GM18511 (cell line): Measurements from ENCODE around the gene IGF2.
"Not testable (repeated sequence)": the region's sequence is repeated elsewhere in the genome, so short reads cannot be mapped to it uniquely, and the experiment has no call there.

Experiments used
- ATAC-seq: cut with Tn5 transposase; IDR thresholded peaks from one replicate; pipeline ENCODE4 v1.9.1; 2021; ENCODE audit warnings: mild to moderate bottlenecking, moderate library complexity; ENCODE audit not compliant: unreplicated experiment

IGF2 gene, protein sequence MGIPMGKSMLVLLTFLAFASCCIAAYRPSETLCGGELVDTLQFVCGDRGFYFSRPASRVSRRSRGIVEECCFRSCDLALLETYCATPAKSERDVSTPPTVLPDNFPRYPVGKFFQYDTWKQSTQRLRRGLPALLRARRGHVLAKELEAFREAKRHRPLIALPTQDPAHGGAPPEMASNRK

GRCh38 chr11:2139123-2139521 lies at the start of gene IGF2:
IGF2 (minus strand) TSS chr11:2139389; CDS start chr11:2135523, 3,866 bp downstream.
- no peak for ATAC-seq

DNA sequence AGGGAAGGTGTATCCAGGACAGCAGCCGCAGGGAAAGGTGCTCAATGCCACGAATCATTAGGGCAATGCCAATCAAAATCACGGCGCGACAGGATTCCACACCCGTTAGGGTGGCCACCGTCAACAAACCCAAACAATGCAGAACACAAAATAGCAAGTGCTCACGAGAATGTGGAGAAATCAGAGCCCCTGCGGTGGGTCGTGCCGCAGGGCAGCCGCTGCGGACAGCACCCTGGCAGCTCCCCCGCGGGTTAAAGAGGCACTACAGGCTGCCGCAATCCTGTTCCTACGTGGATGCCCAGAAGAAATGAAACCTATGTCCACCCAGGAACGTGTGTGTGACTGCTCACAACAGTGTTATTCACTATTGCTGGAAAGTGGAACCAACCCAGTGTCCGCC lies 49.6 kb upstream of the IGF2 start:
- ATAC-seq, result no peak

DNA sequence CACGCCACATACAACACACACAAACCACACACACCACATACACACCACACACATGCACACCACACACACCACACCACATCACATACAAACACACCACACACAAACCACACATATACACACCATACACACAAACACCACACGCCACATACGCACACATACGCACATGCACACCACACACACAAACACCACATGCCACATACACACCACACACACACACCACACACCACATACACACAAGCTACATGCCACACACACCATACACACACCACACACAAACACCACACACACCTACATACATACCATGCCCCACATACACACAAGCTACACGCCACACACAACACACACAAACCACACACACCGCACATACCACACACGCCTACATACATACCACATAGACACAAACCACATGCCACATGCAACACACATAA lies 48.1 kb upstream of the IGF2 start:
- no peak for ATAC-seq

- ATAC-seq, result no peak
Observed at GRCh38 chr11:2186669-2187279, 47.6 kb upstream of the IGF2 start.

- ATAC-seq, result no peak
Observed at GRCh38 chr11:2185324-2186085, 46.3 kb upstream of the IGF2 start.

- no peak for ATAC-seq
Observed at GRCh38 chr11:2182692-2183474, 43.7 kb upstream of the IGF2 start.

- ATAC-seq, result no peak
Observed at GRCh38 chr11:2182075-2182474, 42.9 kb upstream of the IGF2 start.

GRCh38 chr11:2180789-2181370 lies 41.7 kb upstream of the IGF2 start:
- no peak for ATAC-seq

- ATAC-seq, result no peak
Observed at GRCh38 chr11:2180347-2180746, 41.2 kb upstream of the IGF2 start.

GRCh38 chr11:2179516-2179915 lies 40.3 kb upstream of the IGF2 start:
- no peak for ATAC-seq

DNA sequence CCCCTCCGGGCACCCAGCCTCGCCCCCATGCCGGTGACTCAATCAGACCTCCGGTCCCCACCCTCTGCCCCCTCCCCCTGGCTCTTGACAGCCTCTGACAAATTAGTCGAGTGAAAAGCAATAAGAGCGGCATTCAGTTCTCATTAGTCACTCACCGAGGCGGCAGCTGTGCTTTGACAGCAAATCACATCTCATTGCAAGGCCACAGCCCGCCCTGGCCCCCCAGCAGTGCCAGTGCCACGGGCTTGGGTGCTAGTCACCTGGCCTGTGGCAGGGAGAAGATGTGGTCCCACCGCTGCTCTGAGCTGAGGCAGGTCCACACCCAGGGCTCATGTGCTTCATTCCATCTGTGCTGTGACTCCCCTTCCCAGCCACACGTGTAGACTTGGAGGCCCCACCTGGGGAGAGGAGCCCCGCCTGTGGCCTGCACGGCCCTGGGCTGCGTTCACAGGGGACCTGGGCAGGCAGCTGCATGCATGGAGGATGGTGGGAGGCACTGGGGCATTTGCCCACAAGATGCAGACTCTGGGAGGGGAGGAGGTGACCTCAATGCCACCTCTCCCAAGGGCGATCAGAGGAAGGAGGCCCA lies 39.8 kb upstream of the IGF2 start:
- ATAC-seq, result no peak

DNA sequence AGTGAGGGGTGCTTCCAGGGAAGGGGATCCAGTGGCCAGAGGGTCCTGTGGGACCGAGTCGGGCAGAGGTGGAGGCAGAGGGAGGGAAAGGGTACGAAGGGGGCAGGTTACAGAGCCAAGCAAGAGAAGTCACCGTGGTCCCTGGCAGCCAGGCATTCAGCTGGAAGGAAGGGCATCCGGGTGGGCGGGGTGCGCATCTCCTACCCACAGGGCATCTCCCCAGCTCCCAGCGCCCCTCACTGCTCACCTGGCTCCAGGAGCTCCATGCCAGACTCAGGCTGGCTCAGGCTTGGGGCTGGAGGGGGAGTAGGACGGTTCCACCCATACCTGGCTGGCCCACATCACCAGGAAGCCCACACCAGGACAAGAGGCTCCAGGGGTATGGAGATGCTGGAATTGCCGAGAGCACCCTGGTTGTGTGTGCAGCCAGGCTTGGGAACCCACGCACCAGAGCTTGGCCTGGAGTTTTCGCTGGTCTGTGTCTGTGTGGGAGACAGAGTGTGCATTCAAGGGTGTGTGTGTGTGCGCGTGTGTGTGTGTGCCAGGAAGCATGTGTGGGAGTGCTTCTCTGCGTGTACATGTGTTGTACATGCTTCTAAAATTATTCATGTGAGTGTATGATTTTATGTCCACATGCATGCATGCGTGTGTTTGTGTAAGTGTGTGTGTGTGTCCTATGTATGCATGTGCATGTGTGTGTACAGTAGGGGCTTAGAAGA lies 39.0 kb upstream of the IGF2 start:
- ATAC-seq, result not testable (repeated sequence)

DNA sequence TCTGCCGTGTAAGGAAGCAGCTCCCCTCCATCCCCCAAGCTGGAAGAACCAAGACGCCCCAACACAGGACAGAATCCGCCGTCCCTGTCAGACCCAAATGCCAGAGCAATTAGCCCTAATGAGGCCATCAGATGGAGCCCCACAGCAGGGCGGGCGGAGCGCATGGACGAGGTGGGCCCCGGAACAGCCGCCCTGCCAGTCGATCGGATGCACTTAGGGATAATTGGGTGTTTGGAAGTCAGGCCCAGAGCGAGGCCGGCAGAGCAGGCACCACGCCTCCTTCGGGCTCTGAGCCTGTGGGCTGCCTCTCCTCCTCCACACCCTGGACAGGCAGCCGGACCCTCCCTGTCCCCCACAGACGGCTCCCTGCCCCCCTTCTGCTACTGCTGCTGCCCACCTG lies 37.9 kb upstream of the IGF2 start:
- no peak for ATAC-seq

DNA sequence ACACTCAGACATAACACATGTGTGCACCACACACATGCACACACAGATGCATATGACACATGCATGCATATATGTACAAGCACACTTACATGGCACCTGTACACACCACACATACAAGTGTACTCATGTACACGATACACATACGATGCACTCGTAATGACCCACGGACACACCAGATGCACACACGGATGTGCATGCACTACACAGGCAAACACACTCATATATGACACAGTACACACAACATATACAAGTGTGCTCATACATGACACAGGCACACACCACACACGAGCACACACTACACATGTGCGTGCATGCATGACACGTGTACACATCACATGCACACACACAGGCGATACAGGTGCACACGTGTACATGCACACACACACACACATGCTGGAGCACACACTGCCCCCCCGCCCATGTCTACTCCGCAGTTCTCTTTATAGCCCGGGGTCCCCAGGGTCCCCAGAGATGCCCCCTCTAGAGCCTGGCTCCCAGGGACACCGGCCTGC lies 37.3 kb upstream of the IGF2 start:
- ATAC-seq, result no peak

GRCh38 chr11:2175659-2176058 lies 36.5 kb upstream of the IGF2 start:
- no peak for ATAC-seq

- ATAC-seq, result no peak
Observed at GRCh38 chr11:2174361-2174760, 35.2 kb upstream of the IGF2 start.

GRCh38 chr11:2173761-2174160 lies 34.6 kb upstream of the IGF2 start:
- ATAC-seq, result no peak

DNA sequence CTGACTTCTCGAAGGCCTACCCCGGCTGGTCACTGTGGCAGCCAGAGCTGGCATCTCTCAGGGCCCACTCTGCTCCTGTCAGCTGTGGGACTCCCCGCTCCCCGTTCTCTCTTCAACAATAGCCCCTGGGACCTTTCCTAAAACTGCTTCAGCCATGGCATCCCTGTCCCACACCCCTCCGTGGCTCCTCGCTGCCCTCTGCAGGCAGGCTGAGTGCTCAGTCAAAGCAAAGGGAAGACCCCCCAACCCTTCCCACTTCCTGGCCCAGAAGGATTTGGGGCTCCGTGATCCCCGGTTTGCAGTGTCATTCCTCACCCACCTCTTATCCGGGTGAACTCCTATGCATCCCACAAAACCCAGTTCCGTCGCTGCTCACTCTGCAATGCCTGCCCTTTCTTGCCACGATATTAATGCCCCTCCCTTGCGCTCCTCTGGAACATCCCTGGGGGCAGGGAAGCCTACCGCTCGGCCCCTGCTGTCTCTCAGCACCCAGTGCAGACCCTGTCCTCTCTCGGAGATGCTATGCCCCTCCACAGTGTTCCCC lies 34.0 kb upstream of the IGF2 start:
- ATAC-seq, result no peak

GRCh38 chr11:2172676-2173075 lies 33.5 kb upstream of the IGF2 start:
- no peak for ATAC-seq

DNA sequence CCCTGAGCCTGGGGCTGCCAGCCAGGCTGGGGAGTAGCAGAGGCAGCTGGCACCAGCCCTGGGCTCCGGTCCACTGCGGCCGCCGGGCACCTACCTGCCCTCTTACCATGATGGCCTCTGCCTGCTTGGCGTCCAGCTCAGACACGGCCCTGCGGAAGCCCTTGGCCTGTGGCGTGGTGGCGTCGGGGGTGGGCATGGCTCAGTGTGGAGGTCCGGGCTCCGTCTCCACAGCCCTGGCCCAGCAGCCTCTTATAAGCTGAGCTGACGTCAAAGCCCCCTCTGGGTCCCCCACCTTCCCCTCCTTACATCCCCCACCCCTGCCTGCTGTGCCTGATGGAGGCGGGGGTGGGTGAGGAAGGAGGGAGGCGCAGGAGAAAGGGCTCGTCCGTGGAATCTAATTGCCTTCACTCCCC lies 32.4 kb upstream of the IGF2 start, which contains the start of gene TH:
Gene TH, minus strand, starts transcription at position 225 of the 413 bp plus-strand sequence. Its CDS starts 29 bp downstream, at position 196.
- no peak for ATAC-seq
